ENCODE data around the gene PRRX2.
A peak's percentile ranks its signal among the peaks of the same experiment; 100 is the strongest.

Gene PRRX2

DNA sequence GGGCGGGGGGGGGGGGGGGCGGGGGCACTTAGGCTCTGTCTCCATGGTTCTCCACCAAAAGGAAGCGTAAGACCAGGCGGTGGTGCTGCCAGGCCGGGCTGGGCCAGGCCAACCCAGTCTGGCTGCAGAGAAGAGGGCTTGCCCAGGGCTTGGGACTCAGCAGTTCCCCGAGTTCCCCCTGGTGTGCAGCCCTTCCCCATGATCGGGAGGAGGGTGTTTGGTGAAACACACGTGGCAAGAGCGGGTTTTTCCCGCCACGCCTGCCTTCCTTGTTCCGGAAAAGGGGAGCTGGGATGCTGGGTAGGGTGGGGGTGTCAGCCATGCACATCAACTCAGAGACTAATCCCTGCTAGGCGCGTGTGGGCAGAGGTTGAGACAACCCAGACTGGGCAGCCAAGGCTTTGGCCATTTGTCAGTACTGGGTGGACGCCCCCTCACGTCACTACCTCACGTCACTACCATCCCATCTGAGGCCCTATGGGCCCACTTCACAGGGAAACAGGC is 32.9 kb downstream of the PRRX2 start:
- ChIA-PET POLR2A (interaction anchor here (1.4 kb wide), 1 partner anchor 23 kb away, joined by 3 read pairs; no protein-coding TSS in a partner anchor), CTCF (interaction anchor here (0.6 to 4.3 kb wide), 2 partner anchors 28 to 145 kb away, joined by 3 to 20 read pairs; no protein-coding TSS in a partner anchor)
- TF ChIP-seq EGR2 (tag by site-specific recombination; IDR thresholded peaks at IDR 0.05; ENCODE audit: low read depth) (peak; percentile 67), ZXDB (tag by site-specific recombination; IDR thresholded peaks at IDR 0.05) (no peak), ZFHX2 (tag by site-specific recombination; conservative IDR thresholded peaks at IDR 0.05) (peak; percentile 64), ZNF530 (tag by site-specific recombination; IDR thresholded peaks at IDR 0.05; ENCODE audit: low read depth) (no peak), BCL11B (tag by site-specific recombination; IDR thresholded peaks at IDR 0.05; ENCODE audit: low read depth) (no peak)
- TF ChIP-seq, protein P1, sequence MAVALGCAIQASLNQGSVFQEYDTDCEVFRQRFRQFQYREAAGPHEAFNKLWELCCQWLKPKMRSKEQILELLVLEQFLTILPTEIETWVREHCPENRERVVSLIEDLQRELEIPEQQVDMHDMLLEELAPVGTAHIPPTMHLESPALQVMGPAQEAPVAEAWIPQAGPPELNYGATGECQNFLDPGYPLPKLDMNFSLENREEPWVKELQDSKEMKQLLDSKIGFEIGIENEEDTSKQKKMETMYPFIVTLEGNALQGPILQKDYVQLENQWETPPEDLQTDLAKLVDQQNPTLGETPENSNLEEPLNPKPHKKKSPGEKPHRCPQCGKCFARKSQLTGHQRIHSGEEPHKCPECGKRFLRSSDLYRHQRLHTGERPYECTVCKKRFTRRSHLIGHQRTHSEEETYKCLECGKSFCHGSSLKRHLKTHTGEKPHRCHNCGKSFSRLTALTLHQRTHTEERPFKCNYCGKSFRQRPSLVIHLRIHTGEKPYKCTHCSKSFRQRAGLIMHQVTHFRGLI (tag by site-specific recombination; IDR thresholded peaks at IDR 0.05) = peak; percentile 25; the same call in 1 of the 2 replicates
- Histone ChIP-seq H3K27ac (ENCODE audit: extremely low read depth, low read depth, low read length) (0 out of 2 replicates have a peak overlapping the region, but pooled peaks have one; percentile 69), H3K4me3 (ENCODE audit: low read depth, low read length) (no peak overlapping the region), H3K4me1 (ENCODE audit: control insufficient read depth, insufficient read depth, low read length) (no peaks in the 10 kb centered on the region; the same call in 1 of the 2 replicates), H3K9me3 (ENCODE audit: control insufficient read depth, insufficient read depth, low read depth, low read length) (no peaks in the 10 kb centered on the region), H3K36me3 (ENCODE audit: control insufficient read depth in 2 of 2, insufficient read depth in 1 of 2, low read length in 2 of 2) (no peaks in the 10 kb centered on the region)

- ChIA-PET CTCF (interaction anchor here (4.3 kb wide), 1 partner anchor 25 kb away, joined by 20 read pairs; no protein-coding TSS in a partner anchor), POLR2A (no interaction called here)
- Histone ChIP-seq H3K27ac (ENCODE audit: extremely low read depth, low read depth, low read length) (no peak overlapping the region), H3K4me1 (ENCODE audit: control insufficient read depth, insufficient read depth, low read length) (no peaks in the 10 kb centered on the region; the same call in 1 of the 2 replicates), H3K9me3 (ENCODE audit: control insufficient read depth, insufficient read depth, low read depth, low read length) (no peaks in the 10 kb centered on the region), H3K4me3 (ENCODE audit: low read depth, low read length) (no peak overlapping the region), H3K36me3 (ENCODE audit: control insufficient read depth in 2 of 2, insufficient read depth in 1 of 2, low read length in 2 of 2) (no peaks in the 10 kb centered on the region)
- no peak for TF ChIP-seq ZNF221 (tag by site-specific recombination; IDR thresholded peaks at IDR 0.05; ENCODE audit: borderline replicate concordance)
- no peak for TF ChIP-seq ZSCAN16 (tag by site-specific recombination; IDR thresholded peaks at IDR 0.05)
- TF ChIP-seq, protein P2, sequence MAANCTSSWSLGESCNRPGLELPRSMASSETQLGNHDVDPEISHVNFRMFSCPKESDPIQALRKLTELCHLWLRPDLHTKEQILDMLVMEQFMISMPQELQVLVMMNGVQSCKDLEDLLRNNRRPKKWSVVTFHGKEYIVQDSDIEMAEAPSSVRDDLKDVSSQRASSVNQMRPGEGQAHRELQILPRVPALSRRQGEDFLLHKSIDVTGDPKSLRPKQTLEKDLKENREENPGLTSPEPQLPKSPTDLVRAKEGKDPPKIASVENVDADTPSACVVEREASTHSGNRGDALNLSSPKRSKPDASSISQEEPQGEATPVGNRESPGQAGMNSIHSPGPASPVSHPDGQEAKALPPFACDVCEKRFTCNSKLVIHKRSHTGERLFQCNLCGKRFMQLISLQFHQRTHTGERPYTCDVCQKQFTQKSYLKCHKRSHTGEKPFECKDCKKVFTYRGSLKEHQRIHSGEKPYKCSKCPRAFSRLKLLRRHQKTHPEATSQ (tag by site-specific recombination; IDR thresholded peaks at IDR 0.05) = no peak
- no peak for TF ChIP-seq ZNF350 (tag by site-specific recombination; IDR thresholded peaks at IDR 0.05)
- no peak for TF ChIP-seq GFI1B (tag by site-specific recombination; IDR thresholded peaks at IDR 0.05)
- TF ChIP-seq BCL6B (tag by site-specific recombination; IDR thresholded peaks at IDR 0.05) = no peak
- TF ChIP-seq KLF7 (tag by site-specific recombination; IDR thresholded peaks at IDR 0.05; ENCODE audit: borderline replicate concordance) = no peak
- TF ChIP-seq ZNF664 (tag by site-specific recombination; IDR thresholded peaks at IDR 0.05) = no peak
- no peak for TF ChIP-seq ZNF248 (tag by site-specific recombination; IDR thresholded peaks at IDR 0.05)
- no peak for TF ChIP-seq ZNF341 (tag by site-specific recombination; IDR thresholded peaks at IDR 0.05; ENCODE audit: low read depth)
- TF ChIP-seq GLIS1 (tag by site-specific recombination; IDR thresholded peaks at IDR 0.05) = no peak
- no peak for TF ChIP-seq ZIC2 (tag by site-specific recombination; IDR thresholded peaks at IDR 0.05)
- TF ChIP-seq ZBTB44 (tag by site-specific recombination; IDR thresholded peaks at IDR 0.05) = no peak
- no peak for TF ChIP-seq ZNF704 (tag by site-specific recombination; IDR thresholded peaks at IDR 0.05)
- TF ChIP-seq ZNF335 (tag by site-specific recombination; conservative IDR thresholded peaks at IDR 0.05) = no peak
- TF ChIP-seq ZNF571 (tag by site-specific recombination; IDR thresholded peaks at IDR 0.05) = no peak
- no peak for TF ChIP-seq ZNF184 (tag by site-specific recombination; IDR thresholded peaks at IDR 0.05)
- no peak for TF ChIP-seq ZNF670 (tag by site-specific recombination; IDR thresholded peaks at IDR 0.05; ENCODE audit: low read depth)
- TF ChIP-seq KLF1 (tag by site-specific recombination; IDR thresholded peaks at IDR 0.05) = no peak
Measured at GRCh38 chr9:129701054-129701453, 35.6 kb downstream of the PRRX2 start.

Measured in HEK293 (cell line).